NT2/D1 (cell line): ENCODE data around the gene IL1RL1.

Experiments
- DNase-seq: peaks from one replicate; pipeline ENCODE4 v3.0.0-alpha.2; 2011; ENCODE audit warnings: low read depth, low spot score
- H3K27me3 ChIP-seq: 2 replicates; pipeline ENCODE4 v1.6.0; 2011; ENCODE audit warnings: mild to moderate bottlenecking; ENCODE audit not compliant: insufficient read length, insufficient read depth
- H3K36me3 ChIP-seq: 2 replicates; pipeline ENCODE4 v1.6.1; 2011; ENCODE audit warnings: mild to moderate bottlenecking, low read length, mixed read lengths; ENCODE audit not compliant: insufficient read depth, insufficient read length
- H3K4me1 ChIP-seq: 2 replicates; pipeline ENCODE4 v1.5.1; 2011; ENCODE audit not compliant: insufficient read depth, insufficient read length
- H3K4me3 ChIP-seq: 2 replicates; pipeline ENCODE4 v1.5.1; 2011; ENCODE audit warnings: low read depth; ENCODE audit not compliant: insufficient read length
- H3K9ac ChIP-seq: 2 replicates; pipeline ENCODE4 v1.6.0; 2011; ENCODE audit warnings: low read depth; ENCODE audit not compliant: insufficient read length
- H3K9me3 ChIP-seq: 2 replicates; pipeline ENCODE4 v1.5.1; 2011; ENCODE audit warnings: mild to moderate bottlenecking, low read length; ENCODE audit not compliant: insufficient read depth
- SUZ12 ChIP-seq: IDR thresholded peaks from 2 replicates; pipeline ENCODE4 v1.6.1; 2011; ENCODE audit not compliant: insufficient read length, insufficient read depth; ENCODE audit errors: extremely low read depth
- YY1 ChIP-seq: IDR thresholded peaks from 2 replicates; pipeline ENCODE4 v1.6.1; 2011; ENCODE audit not compliant: insufficient read length, insufficient read depth
- ZNF274 ChIP-seq: IDR thresholded peaks from 2 replicates; pipeline ENCODE4 v1.6.1; 2011; ENCODE audit warnings: mild to moderate bottlenecking, low read depth, low read length

IL1RL1 gene

GRCh38 chr2:102310964-102311640 is at the start of gene IL1RL1:
TSS of gene IL1RL1 (plus strand) at chr2:102311563. CDS start at chr2:102338265, 26,702 bp downstream.
- no peak within 1 kb of the TSS for H3K9ac ChIP-seq
- TF ChIP-seq YY1 (no peak), SUZ12 (no peak), ZNF274 (no peak)
- H3K27me3 ChIP-seq = no peaks in the 10 kb centered on the region
- DNase-seq = no peak
- H3K4me1 ChIP-seq = no peaks in the 10 kb centered on the region
- no peak within 1 kb of the TSS for H3K4me3 ChIP-seq
- no peaks in the 10 kb centered on the region for H3K9me3 ChIP-seq
- no peaks in the 10 kb centered on the region for H3K36me3 ChIP-seq

GRCh38 chr2:102262216-102263129 is 48.9 kb upstream of the IL1RL1 start:
- no peak overlapping the region for H3K9ac ChIP-seq
- no peaks in the 10 kb centered on the region for H3K4me1 ChIP-seq
- no peak for DNase-seq
- H3K4me3 ChIP-seq = no peak overlapping the region
- no peak for TF ChIP-seq YY1
- no peak for TF ChIP-seq SUZ12
- no peak for TF ChIP-seq ZNF274
- H3K36me3 ChIP-seq = no peaks in the 10 kb centered on the region
- H3K9me3 ChIP-seq = no peaks in the 10 kb centered on the region
- no peaks in the 10 kb centered on the region for H3K27me3 ChIP-seq

GRCh38 chr2:102264952-102265351 is 46.4 kb upstream of the IL1RL1 start:
- no peak for TF ChIP-seq SUZ12
- no peaks in the 10 kb centered on the region for H3K36me3 ChIP-seq
- H3K4me3 ChIP-seq = no peak overlapping the region
- H3K9ac ChIP-seq = no peak overlapping the region
- no peaks in the 10 kb centered on the region for H3K4me1 ChIP-seq
- no peaks in the 10 kb centered on the region for H3K27me3 ChIP-seq
- H3K9me3 ChIP-seq = no peaks in the 10 kb centered on the region
- DNase-seq = peak; percentile 3

- TF ChIP-seq ZNF274 (no peak), YY1 (no peak), SUZ12 (no peak)
- DNase-seq = no peak
- no peaks in the 10 kb centered on the region for H3K36me3 ChIP-seq
- H3K9ac ChIP-seq = no peak overlapping the region
- H3K4me1 ChIP-seq = no peaks in the 10 kb centered on the region
- H3K27me3 ChIP-seq = no peaks in the 10 kb centered on the region
- H3K9me3 ChIP-seq = no peaks in the 10 kb centered on the region
- H3K4me3 ChIP-seq = no peak overlapping the region
Measured at GRCh38 chr2:102266204-102266603, 45.2 kb upstream of the IL1RL1 start.

- H3K4me3 ChIP-seq = no peak overlapping the region
- no peak for TF ChIP-seq ZNF274
- TF ChIP-seq SUZ12 = no peak
- TF ChIP-seq YY1 = no peak
- no peak for DNase-seq
- no peaks in the 10 kb centered on the region for H3K27me3 ChIP-seq
- H3K4me1 ChIP-seq = no peaks in the 10 kb centered on the region
- H3K36me3 ChIP-seq = no peaks in the 10 kb centered on the region
- H3K9me3 ChIP-seq = no peaks in the 10 kb centered on the region
- H3K9ac ChIP-seq = no peak overlapping the region
Measured at GRCh38 chr2:102267774-102268173, 43.6 kb upstream of the IL1RL1 start.

- Histone ChIP-seq H3K36me3 (no peaks in the 10 kb centered on the region), H3K4me3 (no peak overlapping the region), H3K27me3 (no peaks in the 10 kb centered on the region), H3K4me1 (no peaks in the 10 kb centered on the region), H3K9ac (no peak overlapping the region), H3K9me3 (no peaks in the 10 kb centered on the region)
- no peak for TF ChIP-seq ZNF274
- TF ChIP-seq YY1 = no peak
- no peak for TF ChIP-seq SUZ12
- no peak for DNase-seq
Measured at GRCh38 chr2:102268510-102269199, 42.7 kb upstream of the IL1RL1 start.

- H3K36me3 ChIP-seq = no peaks in the 10 kb centered on the region
- TF ChIP-seq SUZ12 (no peak), ZNF274 (no peak), YY1 (no peak)
- no peak for DNase-seq
- no peaks in the 10 kb centered on the region for H3K4me1 ChIP-seq
- H3K4me3 ChIP-seq = no peak overlapping the region
- no peaks in the 10 kb centered on the region for H3K9me3 ChIP-seq
- H3K9ac ChIP-seq = no peak overlapping the region
- H3K27me3 ChIP-seq = no peaks in the 10 kb centered on the region
Measured at GRCh38 chr2:102269200-102269524, 42.2 kb upstream of the IL1RL1 start.
